GM23338 (cell line): ENCODE data around the gene CYRIA. TPM values are rescaled to one million over a fixed set of nuclear protein-coding genes. Genes with fewer than 3 reads are reported as not detected.

Experiments used
- STAT1 ChIP-seq: IDR thresholded peaks from one replicate; pipeline ENCODE4 v1.6.1; 2016; ENCODE audit warnings: antibody characterized with exemption; ENCODE audit not compliant: unreplicated experiment
- ZNF114 ChIP-seq: fragments of 250-450 bp; sonication (Bioruptor Pico); IDR thresholded peaks from 2 replicates; pipeline ENCODE4 v1.5.0; 2020; ENCODE audit warnings: mild to moderate bottlenecking, moderate library complexity
- polyA plus RNA-seq: library from polyadenylated mRNA; unstranded; fragments of >200 nt; fragmentation: Nextera tagmentation; extraction: Ambion mirVana; gene quantifications from 2 replicates; pipeline ENCODE4 v1.2.1, GENCODE V29; 2016
- total RNA-seq: library from RNA; depleted of rRNA; stranded (reverse); fragments of >200 nt; shearing (Covaris generic); gene quantifications from 2 replicates; pipeline ENCODE4 v1.2.3, GENCODE V29; 2014
- TF ChIP-seq, protein P1 (sequence below): fragments of 250-450 bp; sonication (Bioruptor Pico); IDR thresholded peaks from 2 replicates; pipeline ENCODE4 v1.5.0; 2020; ENCODE audit warnings: mild to moderate bottlenecking, moderate library complexity
- TF ChIP-seq, protein P2 (sequence below): IDR thresholded peaks from one replicate; pipeline ENCODE4 v1.6.1; 2018; ENCODE audit warnings: antibody characterized with exemption; ENCODE audit not compliant: unreplicated experiment
- TF ChIP-seq, protein P3 (sequence below): IDR thresholded peaks from 2 replicates; pipeline ENCODE4 v1.6.1; 2016; ENCODE audit warnings: antibody characterized with exemption

Gene CYRIA
- total and polyA plus RNA-seq, 2 experiments from 2014 or later = 3.0 to 5.3 TPM

DNA sequence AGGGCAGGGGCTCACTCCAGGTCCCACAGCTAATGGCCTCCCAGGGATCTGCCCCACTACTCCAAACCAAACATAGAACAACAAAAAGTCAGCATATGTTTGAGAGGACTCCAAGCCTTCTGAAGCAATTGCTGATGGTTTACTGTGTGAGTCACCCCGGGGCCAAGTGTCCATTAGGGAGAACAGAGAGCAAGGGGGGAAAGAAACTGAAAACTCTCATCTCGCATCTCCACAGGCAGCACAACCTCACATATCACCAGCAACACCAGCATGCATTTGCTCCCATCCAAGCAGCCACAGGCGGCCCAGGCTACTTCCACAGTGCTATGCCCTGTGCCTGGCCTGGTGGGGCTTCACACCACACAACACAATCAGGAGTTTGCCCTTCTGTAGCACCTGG is 39.1 kb downstream of the CYRIA start (continued):
- TF ChIP-seq, protein P1, sequence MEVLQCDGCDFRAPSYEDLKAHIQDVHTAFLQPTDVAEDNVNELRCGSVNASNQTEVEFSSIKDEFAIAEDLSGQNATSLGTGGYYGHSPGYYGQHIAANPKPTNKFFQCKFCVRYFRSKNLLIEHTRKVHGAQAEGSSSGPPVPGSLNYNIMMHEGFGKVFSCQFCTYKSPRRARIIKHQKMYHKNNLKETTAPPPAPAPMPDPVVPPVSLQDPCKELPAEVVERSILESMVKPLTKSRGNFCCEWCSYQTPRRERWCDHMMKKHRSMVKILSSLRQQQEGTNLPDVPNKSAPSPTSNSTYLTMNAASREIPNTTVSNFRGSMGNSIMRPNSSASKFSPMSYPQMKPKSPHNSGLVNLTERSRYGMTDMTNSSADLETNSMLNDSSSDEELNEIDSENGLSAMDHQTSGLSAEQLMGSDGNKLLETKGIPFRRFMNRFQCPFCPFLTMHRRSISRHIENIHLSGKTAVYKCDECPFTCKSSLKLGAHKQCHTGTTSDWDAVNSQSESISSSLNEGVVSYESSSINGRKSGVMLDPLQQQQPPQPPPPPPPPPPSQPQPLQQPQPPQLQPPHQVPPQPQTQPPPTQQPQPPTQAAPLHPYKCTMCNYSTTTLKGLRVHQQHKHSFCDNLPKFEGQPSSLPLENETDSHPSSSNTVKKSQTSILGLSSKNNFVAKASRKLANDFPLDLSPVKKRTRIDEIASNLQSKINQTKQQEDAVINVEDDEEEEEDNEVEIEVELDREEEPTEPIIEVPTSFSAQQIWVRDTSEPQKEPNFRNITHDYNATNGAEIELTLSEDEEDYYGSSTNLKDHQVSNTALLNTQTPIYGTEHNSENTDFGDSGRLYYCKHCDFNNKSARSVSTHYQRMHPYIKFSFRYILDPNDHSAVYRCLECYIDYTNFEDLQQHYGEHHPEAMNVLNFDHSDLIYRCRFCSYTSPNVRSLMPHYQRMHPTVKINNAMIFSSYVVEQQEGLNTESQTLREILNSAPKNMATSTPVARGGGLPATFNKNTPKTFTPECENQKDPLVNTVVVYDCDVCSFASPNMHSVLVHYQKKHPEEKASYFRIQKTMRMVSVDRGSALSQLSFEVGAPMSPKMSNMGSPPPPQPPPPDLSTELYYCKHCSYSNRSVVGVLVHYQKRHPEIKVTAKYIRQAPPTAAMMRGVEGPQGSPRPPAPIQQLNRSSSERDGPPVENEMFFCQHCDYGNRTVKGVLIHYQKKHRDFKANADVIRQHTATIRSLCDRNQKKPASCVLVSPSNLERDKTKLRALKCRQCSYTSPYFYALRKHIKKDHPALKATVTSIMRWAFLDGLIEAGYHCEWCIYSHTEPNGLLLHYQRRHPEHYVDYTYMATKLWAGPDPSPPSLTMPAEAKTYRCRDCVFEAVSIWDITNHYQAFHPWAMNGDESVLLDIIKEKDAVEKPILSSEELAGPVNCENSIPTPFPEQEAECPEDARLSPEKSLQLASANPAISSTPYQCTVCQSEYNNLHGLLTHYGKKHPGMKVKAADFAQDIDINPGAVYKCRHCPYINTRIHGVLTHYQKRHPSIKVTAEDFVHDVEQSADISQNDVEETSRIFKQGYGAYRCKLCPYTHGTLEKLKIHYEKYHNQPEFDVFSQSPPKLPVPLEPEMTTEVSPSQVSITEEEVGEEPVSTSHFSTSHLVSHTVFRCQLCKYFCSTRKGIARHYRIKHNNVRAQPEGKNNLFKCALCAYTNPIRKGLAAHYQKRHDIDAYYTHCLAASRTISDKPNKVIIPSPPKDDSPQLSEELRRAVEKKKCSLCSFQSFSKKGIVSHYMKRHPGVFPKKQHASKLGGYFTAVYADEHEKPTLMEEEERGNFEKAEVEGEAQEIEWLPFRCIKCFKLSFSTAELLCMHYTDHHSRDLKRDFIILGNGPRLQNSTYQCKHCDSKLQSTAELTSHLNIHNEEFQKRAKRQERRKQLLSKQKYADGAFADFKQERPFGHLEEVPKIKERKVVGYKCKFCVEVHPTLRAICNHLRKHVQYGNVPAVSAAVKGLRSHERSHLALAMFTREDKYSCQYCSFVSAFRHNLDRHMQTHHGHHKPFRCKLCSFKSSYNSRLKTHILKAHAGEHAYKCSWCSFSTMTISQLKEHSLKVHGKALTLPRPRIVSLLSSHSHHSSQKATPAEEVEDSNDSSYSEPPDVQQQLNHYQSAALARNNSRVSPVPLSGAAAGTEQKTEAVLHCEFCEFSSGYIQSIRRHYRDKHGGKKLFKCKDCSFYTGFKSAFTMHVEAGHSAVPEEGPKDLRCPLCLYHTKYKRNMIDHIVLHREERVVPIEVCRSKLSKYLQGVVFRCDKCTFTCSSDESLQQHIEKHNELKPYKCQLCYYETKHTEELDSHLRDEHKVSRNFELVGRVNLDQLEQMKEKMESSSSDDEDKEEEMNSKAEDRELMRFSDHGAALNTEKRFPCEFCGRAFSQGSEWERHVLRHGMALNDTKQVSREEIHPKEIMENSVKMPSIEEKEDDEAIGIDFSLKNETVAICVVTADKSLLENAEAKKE (CRISPR knock-in tag) = no peak
- TF ChIP-seq STAT1 (no peak), ZNF114 (CRISPR knock-in tag) (no peak)
- TF ChIP-seq, protein P2, sequence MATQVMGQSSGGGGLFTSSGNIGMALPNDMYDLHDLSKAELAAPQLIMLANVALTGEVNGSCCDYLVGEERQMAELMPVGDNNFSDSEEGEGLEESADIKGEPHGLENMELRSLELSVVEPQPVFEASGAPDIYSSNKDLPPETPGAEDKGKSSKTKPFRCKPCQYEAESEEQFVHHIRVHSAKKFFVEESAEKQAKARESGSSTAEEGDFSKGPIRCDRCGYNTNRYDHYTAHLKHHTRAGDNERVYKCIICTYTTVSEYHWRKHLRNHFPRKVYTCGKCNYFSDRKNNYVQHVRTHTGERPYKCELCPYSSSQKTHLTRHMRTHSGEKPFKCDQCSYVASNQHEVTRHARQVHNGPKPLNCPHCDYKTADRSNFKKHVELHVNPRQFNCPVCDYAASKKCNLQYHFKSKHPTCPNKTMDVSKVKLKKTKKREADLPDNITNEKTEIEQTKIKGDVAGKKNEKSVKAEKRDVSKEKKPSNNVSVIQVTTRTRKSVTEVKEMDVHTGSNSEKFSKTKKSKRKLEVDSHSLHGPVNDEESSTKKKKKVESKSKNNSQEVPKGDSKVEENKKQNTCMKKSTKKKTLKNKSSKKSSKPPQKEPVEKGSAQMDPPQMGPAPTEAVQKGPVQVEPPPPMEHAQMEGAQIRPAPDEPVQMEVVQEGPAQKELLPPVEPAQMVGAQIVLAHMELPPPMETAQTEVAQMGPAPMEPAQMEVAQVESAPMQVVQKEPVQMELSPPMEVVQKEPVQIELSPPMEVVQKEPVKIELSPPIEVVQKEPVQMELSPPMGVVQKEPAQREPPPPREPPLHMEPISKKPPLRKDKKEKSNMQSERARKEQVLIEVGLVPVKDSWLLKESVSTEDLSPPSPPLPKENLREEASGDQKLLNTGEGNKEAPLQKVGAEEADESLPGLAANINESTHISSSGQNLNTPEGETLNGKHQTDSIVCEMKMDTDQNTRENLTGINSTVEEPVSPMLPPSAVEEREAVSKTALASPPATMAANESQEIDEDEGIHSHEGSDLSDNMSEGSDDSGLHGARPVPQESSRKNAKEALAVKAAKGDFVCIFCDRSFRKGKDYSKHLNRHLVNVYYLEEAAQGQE = no peak
- TF ChIP-seq, protein P3, sequence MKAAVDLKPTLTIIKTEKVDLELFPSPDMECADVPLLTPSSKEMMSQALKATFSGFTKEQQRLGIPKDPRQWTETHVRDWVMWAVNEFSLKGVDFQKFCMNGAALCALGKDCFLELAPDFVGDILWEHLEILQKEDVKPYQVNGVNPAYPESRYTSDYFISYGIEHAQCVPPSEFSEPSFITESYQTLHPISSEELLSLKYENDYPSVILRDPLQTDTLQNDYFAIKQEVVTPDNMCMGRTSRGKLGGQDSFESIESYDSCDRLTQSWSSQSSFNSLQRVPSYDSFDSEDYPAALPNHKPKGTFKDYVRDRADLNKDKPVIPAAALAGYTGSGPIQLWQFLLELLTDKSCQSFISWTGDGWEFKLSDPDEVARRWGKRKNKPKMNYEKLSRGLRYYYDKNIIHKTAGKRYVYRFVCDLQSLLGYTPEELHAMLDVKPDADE = no peak
